HepG2 (cell line): ENCODE results near the gene SCN4B. TPM values are rescaled to one million over a fixed set of nuclear protein-coding genes. Genes with fewer than 3 reads are reported as not detected.

Source experiments
- ATAC-seq: fragments of 200-7000 bp; cut with Tn5 transposase; 3 replicates; pipeline ENCODE4 v1.9.1; 2020; ENCODE audit warnings: mild to moderate bottlenecking, moderate library complexity
- Bru-seq: library from RNA; stranded (reverse); fragments of 400-500 nt; gene quantifications from one replicate; lab custom pipeline; 2021; lab: Mats Ljungman, UMichigan
- BruChase-seq, 2 experiments: library from RNA; stranded (reverse); fragments of 400-500 nt; gene quantifications; one replicate each; lab custom pipeline; 2021; lab: Mats Ljungman, UMichigan
- BruUV-seq: library from RNA; stranded (reverse); fragments of 400-500 nt; replicated peaks from 2 replicates; lab custom pipeline; 2021; lab: Mats Ljungman, UMichigan
- CTCF ChIA-PET: fragments of 300-600 bp; formaldehyde crosslinking; extraction: SDS; loops from one replicate; lab custom pipeline; 2021; ENCODE audit warnings: low total read pairs, inconsistent platforms, low intra/inter-chr PET ratio; lab: Yijun Ruan, JAX
- POLR2A ChIA-PET: fragments of 350-600 bp; sonication (Branson Sonifier 250); formaldehyde crosslinking; loops from one replicate; lab custom pipeline; 2020; ENCODE audit warnings: antibody characterized with exemption, inconsistent platforms; lab: Yijun Ruan, JAX
- DNase-seq: peaks from one replicate; pipeline ENCODE4 v3.0.0-alpha.2; 2015; ENCODE audit warnings: low spot score
- FAIRE-seq: peaks from 3 replicates; lab custom pipeline; 2011; peaks lifted over from hg19 to GRCh38; lab: Jason Lieb, UNC
- H2AFZ ChIP-seq: one replicate; pipeline ENCODE4 v1.6.1; 2011; ENCODE audit warnings: low read length, inconsistent platforms
- H3K27ac ChIP-seq: fragments of 300-600 bp; 3 replicates; pipeline ENCODE4 v1.8.0; 2011; ENCODE audit warnings: mixed run types, mild to moderate bottlenecking, mixed read lengths, low read length, inconsistent platforms; ENCODE audit not compliant: insufficient read depth; ENCODE audit errors: extremely low read length
- H3K27me3 ChIP-seq, 2 experiments: fragments of 200-600 bp in 1 of 2; 2 replicates in 1 of 2; 3 replicates in 1 of 2; pipeline versions ENCODE4 v1.6.0 to v1.8.0; 2011; ENCODE audit warnings: low read length in 2 of 2, mild to moderate bottlenecking in 2 of 2, moderate library complexity in 2 of 2, inconsistent platforms in 1 of 2; ENCODE audit not compliant: insufficient read depth in 2 of 2, control insufficient read depth in 1 of 2
- H3K36me3 ChIP-seq, 2 experiments: fragments of 200-600 bp in 1 of 2; replicated peaks in 1 of 2; 2 replicates in 1 of 2; 3 replicates in 1 of 2; pipeline versions ENCODE4 v1.5.1 to v1.8.0; 2011; ENCODE audit warnings: low read length in 2 of 2, inconsistent platforms in 1 of 2; ENCODE audit not compliant: insufficient read depth in 2 of 2, control insufficient read depth in 1 of 2
- H3K4me1 ChIP-seq: 2 replicates; pipeline ENCODE4 v1.5.1; 2012; ENCODE audit warnings: low read length, inconsistent platforms; ENCODE audit not compliant: insufficient read depth
- H3K4me2 ChIP-seq: 2 replicates; pipeline ENCODE4 v1.6.0; 2011; ENCODE audit warnings: low read depth, low read length, inconsistent platforms
- H3K4me3 ChIP-seq, 3 experiments: fragments of 200-600 bp in 1 of 3; sonication (generic), shearing (Covaris generic) in 1 of 3; replicated peaks in 1 of 3; 2 replicates each; pipeline ENCODE4 v1.5.1; 2011 to 2016; ENCODE audit warnings: low read length in 3 of 3, inconsistent platforms in 2 of 3, low read depth in 2 of 3, mild to moderate bottlenecking in 2 of 3, control low read depth in 1 of 3, mixed read lengths in 1 of 3; ENCODE audit not compliant: insufficient read depth in 1 of 3
- H3K79me2 ChIP-seq: one replicate; pipeline ENCODE4 v1.6.1; 2011; ENCODE audit warnings: low read length, inconsistent platforms; ENCODE audit not compliant: insufficient read depth
- H3K9ac ChIP-seq: 2 replicates; pipeline ENCODE4 v1.6.0; 2011; ENCODE audit warnings: mild to moderate bottlenecking, low read depth, low read length, inconsistent platforms; ENCODE audit not compliant: insufficient read depth
- H3K9me3 ChIP-seq: 2 replicates; pipeline ENCODE4 v1.5.1; 2012; ENCODE audit warnings: mild to moderate bottlenecking, low read length
- H4K20me1 ChIP-seq: 2 replicates; pipeline ENCODE4 v1.6.0; 2011; ENCODE audit warnings: inconsistent platforms, mild to moderate bottlenecking, low read length, moderate library complexity; ENCODE audit not compliant: insufficient read depth
- MZF1 ChIP-seq: sonication (generic); formaldehyde crosslinking; IDR thresholded peaks from 2 replicates; pipeline ENCODE4 v1.8.1; 2023; ENCODE audit warnings: mild to moderate bottlenecking, missing genetic modification reagents, borderline replicate concordance
- WGBS: methylation state at CpG from one replicate; pipeline ENCODE4 v1.1.6; 2017; ENCODE audit warnings: low lambda C conversion rate; 5-methylcytosine and 5-hydroxymethylcytosine counted together
- in situ Hi-C: cut with HindIII; loops from 2 replicates; pipeline ENCODE4 v1.10.0; 2017; ENCODE audit warnings: low pct_unique_long_range_greater_than_20kb; ENCODE audit not compliant: extremely low pct_ligation_motif_present
- intact Hi-C: fragments of 100-400 bp; cut with micrococcal nuclease; formaldehyde crosslinking; loops from one replicate; pipeline ENCODE4 v1.10.0; 2022; ENCODE audit not compliant: unreplicated experiment
- long read RNA-seq, 2 experiments: library from RNA in 1 of 2; library from polyadenylated mRNA in 1 of 2; stranded (forward) in 1 of 2; unstranded in 1 of 2; transcript quantifications; one replicate each; pipeline ENCODE4 v2.0.0, GENCODE V29; 2019 to 2022
- polyA minus RNA-seq, 3 experiments: library from RNA; depleted of rRNA, polyadenylated mRNA; stranded (reverse); fragments of >200 nt; gene quantifications; 2 replicates each; pipeline ENCODE4 v1.2.3, GENCODE V29; 2011; ENCODE audit warnings: low replicate concordance in 1 of 3
- polyA plus RNA-seq, 8 experiments: library from polyadenylated mRNA; depleted of rRNA in 3 of 8; stranded (reverse) in 7 of 8; unstranded in 1 of 8; fragments of >200 nt; fragmentation: Illumina TruSeq in 4 of 8; extraction: Trizol in 4 of 8; gene quantifications; 2 replicates each; pipeline versions ENCODE4 v1.2.1 to v1.2.3, GENCODE V29; 2011 to 2016; ENCODE audit warnings: low read depth in 4 of 8, missing spikeins in 1 of 8, mixed read lengths in 1 of 8; ENCODE audit not compliant: insufficient read depth in 1 of 8
- total RNA-seq, 5 experiments: library from RNA; depleted of rRNA; stranded (reverse); fragments of >200 nt; fragmentation: Illumina TruSeq; extraction: Trizol; gene quantifications; 2 replicates each; pipeline ENCODE4 v1.2.3, GENCODE V29; 2016; ENCODE audit warnings: low read depth in 1 of 5
- TF ChIP-seq, protein P1 (sequence below): IDR thresholded peaks from 2 replicates; pipeline ENCODE4 v1.6.1; 2018; ENCODE audit warnings: missing genetic modification reagents, mild to moderate bottlenecking, missing compliant biosample characterization
- TF ChIP-seq, protein P2 (sequence below): sonication (generic); formaldehyde crosslinking; IDR thresholded peaks from 2 replicates; pipeline ENCODE4 v1.4.0; 2020; ENCODE audit warnings: missing genetic modification reagents
- TF ChIP-seq, protein P3 (sequence below): sonication (generic); formaldehyde crosslinking; IDR thresholded peaks from 2 replicates; pipeline ENCODE4 v1.4.0; 2020; ENCODE audit warnings: mild to moderate bottlenecking, missing genetic modification reagents
- TF ChIP-seq, protein P4 (sequence below): sonication (generic); formaldehyde crosslinking; IDR thresholded peaks from 2 replicates; pipeline ENCODE4 v1.4.0; 2020; ENCODE audit warnings: missing genetic modification reagents, low read depth, mild to moderate bottlenecking, borderline replicate concordance

The SCN4B gene, protein sequence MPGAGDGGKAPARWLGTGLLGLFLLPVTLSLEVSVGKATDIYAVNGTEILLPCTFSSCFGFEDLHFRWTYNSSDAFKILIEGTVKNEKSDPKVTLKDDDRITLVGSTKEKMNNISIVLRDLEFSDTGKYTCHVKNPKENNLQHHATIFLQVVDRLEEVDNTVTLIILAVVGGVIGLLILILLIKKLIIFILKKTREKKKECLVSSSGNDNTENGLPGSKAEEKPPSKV
- 0.04 TPM in 1 of 2 replicates, not detected in the other for total RNA-seq (2016; rRNA removed; fragmentation: Illumina TruSeq; extraction: Trizol)
- total RNA-seq (2016; cell fraction: cytosol; rRNA removed; fragmentation: Illumina TruSeq; extraction: Trizol; ENCODE audit: low read depth), result not detected in 2 replicates
- total RNA-seq (2016; cell fraction: insoluble cytoplasmic fraction; rRNA removed; fragmentation: Illumina TruSeq; extraction: Trizol), result 0.19 TPM in 1 of 2 replicates, not detected in the other
- total RNA-seq (2016; cell fraction: membrane; rRNA removed; fragmentation: Illumina TruSeq; extraction: Trizol), result 0.03 TPM in 1 of 2 replicates, not detected in the other
- not detected in 2 replicates for total RNA-seq (2016; cell fraction: nucleus; rRNA removed; fragmentation: Illumina TruSeq; extraction: Trizol)
- 0.29 and 0.38 TPM in 2 replicates for polyA plus RNA-seq (2011; rRNA removed)
- 0.13 and 0.19 TPM in 2 replicates for polyA plus RNA-seq (2011; cell fraction: cytosol; rRNA removed)
- 0.64 and 0.72 TPM in 2 replicates for polyA plus RNA-seq (2011; cell fraction: nucleus; rRNA removed)
- 0.07 TPM in 2 replicates for polyA plus RNA-seq (2012)
- polyA plus RNA-seq (2016; cell fraction: cytosol; fragmentation: Illumina TruSeq; extraction: Trizol; ENCODE audit: low read depth), result not detected in 2 replicates
- polyA plus RNA-seq (2016; cell fraction: insoluble cytoplasmic fraction; fragmentation: Illumina TruSeq; extraction: Trizol; ENCODE audit: low read depth), result 0.20 TPM in 1 of 2 replicates, not detected in the other
- 0.16 TPM in 1 of 2 replicates, not detected in the other for polyA plus RNA-seq (2016; cell fraction: membrane; fragmentation: Illumina TruSeq; extraction: Trizol; ENCODE audit: low read depth)
- 0.17 and 0.42 TPM in 2 replicates for polyA plus RNA-seq (2016; cell fraction: nucleus; fragmentation: Illumina TruSeq; extraction: Trizol; ENCODE audit: insufficient read depth, low read depth)
- 0.18 TPM in 1 of 2 replicates, not detected in the other for polyA minus RNA-seq (2011; rRNA and poly(A)+ RNA removed; ENCODE audit: low replicate concordance)
- not detected in 2 replicates for polyA minus RNA-seq (2011; cell fraction: cytosol; rRNA and poly(A)+ RNA removed)
- 0.39 and 0.75 TPM in 2 replicates for polyA minus RNA-seq (2011; cell fraction: nucleus; rRNA and poly(A)+ RNA removed)
- Bru-seq, nascent RNA, result percentile 5 among the genes with signal in this experiment
- BruChase-seq, experiment 1, labeled RNA remaining after a 6-hour chase, result percentile 11 among the genes with signal in this experiment
- BruChase-seq, experiment 2, labeled RNA remaining after a 2-hour chase, result not detected
- long read RNA-seq, experiment 1, result 0 reads
- long read RNA-seq, experiment 2, result 0 reads

DNA sequence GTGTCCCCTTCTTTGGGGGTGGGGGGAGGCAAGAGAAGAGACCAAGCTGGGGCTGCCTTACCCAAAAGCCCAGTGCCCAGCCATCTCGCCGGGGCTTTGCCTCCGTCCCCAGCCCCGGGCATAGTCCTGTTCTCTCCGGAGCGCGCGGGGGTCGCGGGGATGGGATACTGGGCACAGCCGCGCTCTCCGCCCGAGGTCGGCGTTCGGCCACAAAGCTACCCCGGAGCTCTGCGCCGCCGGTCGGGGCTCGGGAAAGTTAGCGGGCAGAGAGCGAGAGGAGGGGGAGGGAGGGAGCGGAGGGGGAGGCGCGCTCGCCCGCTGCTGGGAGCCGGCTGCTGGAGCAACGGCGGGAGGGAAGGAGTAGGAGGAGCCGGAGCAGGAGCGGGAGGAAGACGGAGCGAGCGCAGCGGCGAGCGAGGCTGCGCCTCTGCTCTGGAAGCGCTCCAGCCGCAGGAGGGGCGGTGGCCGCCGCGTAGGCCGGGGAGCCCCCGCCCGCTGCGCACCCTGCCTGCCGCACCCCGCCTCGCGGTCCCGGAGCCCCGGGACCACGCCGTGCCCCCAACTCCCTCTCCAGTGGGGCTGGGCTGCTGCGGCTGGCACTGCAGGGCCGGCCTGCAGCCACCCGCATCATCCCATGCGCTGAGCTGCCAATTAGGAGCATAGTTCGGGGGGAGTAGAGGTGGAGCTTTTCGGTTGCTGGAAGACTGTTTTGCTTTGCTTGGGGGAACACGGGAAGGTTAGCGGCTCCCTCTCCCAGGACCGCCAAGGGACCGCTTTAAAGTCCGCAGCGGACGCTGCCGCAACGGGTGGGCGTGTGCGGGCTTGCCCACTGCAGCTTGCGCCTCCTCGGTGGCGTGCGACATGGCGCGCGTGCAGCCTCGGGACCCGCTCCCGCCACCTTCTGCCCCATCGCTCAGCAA lies at the start of gene SCN4B:
Gene SCN4B, minus strand, starts transcription at position 272 of the 920 bp plus-strand sequence. Its CDS starts 150 bp downstream, at position 122.
- Histone ChIP-seq H4K20me1 (no peaks in the 10 kb centered on the region), H3K9ac (no peak within 1 kb of the TSS), H3K4me3 (peak within 1 kb of the TSS; percentile 15 to 55 (median 29); a peak in 3 of 6 replicates), H3K27ac (no peak within 1 kb of the TSS), H2AFZ (no peak within 1 kb of the TSS), H3K9me3 (no peaks in the 10 kb centered on the region), H3K4me2 (peak within 1 kb of the TSS; percentile 69; the same call in 1 of the 2 replicates), H3K79me2 (no peaks in the 10 kb centered on the region), H3K4me1 (peaks cover 28% of the 10 kb centered on the region), H3K36me3 (no peaks in the 10 kb centered on the region), H3K27me3 (peaks cover 23 to 89% of the 10 kb centered on the region in 2 experiments)
- no TSS peak for BruUV-seq
- in situ Hi-C loops, result no loop called here
- 13% methylated on average over 9 of the region's 88 CpGs for WGBS
- CTCF ChIA-PET, result no interaction called here
- FAIRE-seq (no peak), ATAC-seq (peak; percentile 53), DNase-seq (no peak)
- POLR2A ChIA-PET, result no interaction called here
- intact Hi-C loops, result no loop called here
- TF ChIP-seq, protein P1, sequence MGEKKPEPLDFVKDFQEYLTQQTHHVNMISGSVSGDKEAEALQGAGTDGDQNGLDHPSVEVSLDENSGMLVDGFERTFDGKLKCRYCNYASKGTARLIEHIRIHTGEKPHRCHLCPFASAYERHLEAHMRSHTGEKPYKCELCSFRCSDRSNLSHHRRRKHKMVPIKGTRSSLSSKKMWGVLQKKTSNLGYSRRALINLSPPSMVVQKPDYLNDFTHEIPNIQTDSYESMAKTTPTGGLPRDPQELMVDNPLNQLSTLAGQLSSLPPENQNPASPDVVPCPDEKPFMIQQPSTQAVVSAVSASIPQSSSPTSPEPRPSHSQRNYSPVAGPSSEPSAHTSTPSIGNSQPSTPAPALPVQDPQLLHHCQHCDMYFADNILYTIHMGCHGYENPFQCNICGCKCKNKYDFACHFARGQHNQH (CRISPR knock-in tag), result no peak
- TF ChIP-seq, protein P2, sequence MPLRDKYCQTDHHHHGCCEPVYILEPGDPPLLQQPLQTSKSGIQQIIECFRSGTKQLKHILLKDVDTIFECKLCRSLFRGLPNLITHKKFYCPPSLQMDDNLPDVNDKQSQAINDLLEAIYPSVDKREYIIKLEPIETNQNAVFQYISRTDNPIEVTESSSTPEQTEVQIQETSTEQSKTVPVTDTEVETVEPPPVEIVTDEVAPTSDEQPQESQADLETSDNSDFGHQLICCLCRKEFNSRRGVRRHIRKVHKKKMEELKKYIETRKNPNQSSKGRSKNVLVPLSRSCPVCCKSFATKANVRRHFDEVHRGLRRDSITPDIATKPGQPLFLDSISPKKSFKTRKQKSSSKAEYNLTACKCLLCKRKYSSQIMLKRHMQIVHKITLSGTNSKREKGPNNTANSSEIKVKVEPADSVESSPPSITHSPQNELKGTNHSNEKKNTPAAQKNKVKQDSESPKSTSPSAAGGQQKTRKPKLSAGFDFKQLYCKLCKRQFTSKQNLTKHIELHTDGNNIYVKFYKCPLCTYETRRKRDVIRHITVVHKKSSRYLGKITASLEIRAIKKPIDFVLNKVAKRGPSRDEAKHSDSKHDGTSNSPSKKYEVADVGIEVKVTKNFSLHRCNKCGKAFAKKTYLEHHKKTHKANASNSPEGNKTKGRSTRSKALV (CRISPR knock-in tag), result peak; percentile 63; the same call in 1 of the 2 replicates
- TF ChIP-seq, protein P3, sequence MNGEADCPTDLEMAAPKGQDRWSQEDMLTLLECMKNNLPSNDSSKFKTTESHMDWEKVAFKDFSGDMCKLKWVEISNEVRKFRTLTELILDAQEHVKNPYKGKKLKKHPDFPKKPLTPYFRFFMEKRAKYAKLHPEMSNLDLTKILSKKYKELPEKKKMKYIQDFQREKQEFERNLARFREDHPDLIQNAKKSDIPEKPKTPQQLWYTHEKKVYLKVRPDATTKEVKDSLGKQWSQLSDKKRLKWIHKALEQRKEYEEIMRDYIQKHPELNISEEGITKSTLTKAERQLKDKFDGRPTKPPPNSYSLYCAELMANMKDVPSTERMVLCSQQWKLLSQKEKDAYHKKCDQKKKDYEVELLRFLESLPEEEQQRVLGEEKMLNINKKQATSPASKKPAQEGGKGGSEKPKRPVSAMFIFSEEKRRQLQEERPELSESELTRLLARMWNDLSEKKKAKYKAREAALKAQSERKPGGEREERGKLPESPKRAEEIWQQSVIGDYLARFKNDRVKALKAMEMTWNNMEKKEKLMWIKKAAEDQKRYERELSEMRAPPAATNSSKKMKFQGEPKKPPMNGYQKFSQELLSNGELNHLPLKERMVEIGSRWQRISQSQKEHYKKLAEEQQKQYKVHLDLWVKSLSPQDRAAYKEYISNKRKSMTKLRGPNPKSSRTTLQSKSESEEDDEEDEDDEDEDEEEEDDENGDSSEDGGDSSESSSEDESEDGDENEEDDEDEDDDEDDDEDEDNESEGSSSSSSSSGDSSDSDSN (CRISPR knock-in tag), result peak; percentile 65; the same call in 1 of the 2 replicates
- TF ChIP-seq, protein P4, sequence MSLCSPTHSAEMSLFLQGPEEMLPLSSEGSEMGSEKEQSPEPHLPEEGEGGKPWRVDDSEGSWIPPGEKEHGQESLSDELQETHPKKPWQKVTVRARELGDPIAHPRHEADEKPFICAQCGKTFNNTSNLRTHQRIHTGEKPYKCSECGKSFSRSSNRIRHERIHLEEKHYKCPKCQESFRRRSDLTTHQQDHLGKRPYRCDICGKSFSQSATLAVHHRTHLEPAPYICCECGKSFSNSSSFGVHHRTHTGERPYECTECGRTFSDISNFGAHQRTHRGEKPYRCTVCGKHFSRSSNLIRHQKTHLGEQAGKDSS (CRISPR knock-in tag), result no peak
- no peak for TF ChIP-seq MZF1 (CRISPR knock-in tag)
